Measurements from ENCODE around the gene LRRC42.
A peak's percentile ranks its signal among the peaks of the same experiment; 100 is the strongest.

Gene LRRC42

GRCh38 chr1:54004481-54005049, 58.4 kb downstream of the LRRC42 start:
- no peak for DNase-seq (ENCODE audit: low spot score)

- DNase-seq (ENCODE audit: low spot score) = peak; percentile 27
These were observed 60.4 kb downstream of the LRRC42 start for GRCh38 chr1:54006508-54006907.

GRCh38 chr1:54007613-54008012, 61.5 kb downstream of the LRRC42 start:
- no peak for DNase-seq (ENCODE audit: low spot score)

GRCh38 chr1:54008876-54009275, 62.7 kb downstream of the LRRC42 start:
- no peak for DNase-seq (ENCODE audit: low spot score)

GRCh38 chr1:54009406-54009805, 63.3 kb downstream of the LRRC42 start:
- DNase-seq (ENCODE audit: low spot score) = no peak

- no peak for DNase-seq (ENCODE audit: low spot score)
These were observed 64.4 kb downstream of the LRRC42 start for GRCh38 chr1:54010415-54011117.

- DNase-seq (ENCODE audit: low spot score) = no peak
These were observed 65.3 kb downstream of the LRRC42 start for GRCh38 chr1:54011316-54012007.

GRCh38 chr1:54012008-54012325, 65.8 kb downstream of the LRRC42 start:
- no peak for DNase-seq (ENCODE audit: low spot score)

- DNase-seq (ENCODE audit: low spot score) = no peak
These were observed 66.7 kb downstream of the LRRC42 start for GRCh38 chr1:54012863-54013262.

GRCh38 chr1:54013393-54014008, 67.4 kb downstream of the LRRC42 start:
- DNase-seq (ENCODE audit: low spot score) = no peak

GRCh38 chr1:54014009-54014629, 68.0 kb downstream of the LRRC42 start:
- DNase-seq (ENCODE audit: low spot score) = no peak

GRCh38 chr1:54016343-54017282, 70.5 kb downstream of the LRRC42 start:
- no peak for DNase-seq (ENCODE audit: low spot score)

All from ecto neural progenitor cell (in vitro differentiated cells).